Activated CD8-positive, alpha-beta memory T cell treated with anti-CD3 and anti-CD28 coated beads, Interleukin-2, amount 50 U/mL, for 4 hours (primary cell): ENCODE data around the gene INO80E.

Experiments used
- DNase-seq: peaks from one replicate; pipeline ENCODE4 v3.0.0-alpha.2; 2020

Gene INO80E

GRCh38 chr16:29975811-29976511 is 20.1 kb upstream of the INO80E start:
- no peak for DNase-seq

- no peak for DNase-seq
Observed at GRCh38 chr16:29977063-29977825, 18.8 kb upstream of the INO80E start.

- no peak for DNase-seq
Observed at GRCh38 chr16:29978081-29978480, 18.0 kb upstream of the INO80E start.

GRCh38 chr16:29978564-29979270 is 17.3 kb upstream of the INO80E start:
- no peak for DNase-seq

- DNase-seq = no peak
Observed at GRCh38 chr16:29982560-29983419, 13.3 kb upstream of the INO80E start.

GRCh38 chr16:29983420-29984136 is 12.5 kb upstream of the INO80E start:
- DNase-seq = no peak

- no peak for DNase-seq
Observed at GRCh38 chr16:29984137-29984763, 11.8 kb upstream of the INO80E start.

GRCh38 chr16:29984764-29985147 is 11.3 kb upstream of the INO80E start:
- no peak for DNase-seq

GRCh38 chr16:29985271-29985811 is 10.7 kb upstream of the INO80E start:
- no peak for DNase-seq

GRCh38 chr16:29986231-29986630 is 9.8 kb upstream of the INO80E start:
- no peak for DNase-seq

- no peak for DNase-seq
Observed at GRCh38 chr16:29986931-29987330, 9.1 kb upstream of the INO80E start.

- DNase-seq = no peak
Observed at GRCh38 chr16:29987371-29988085, 8.5 kb upstream of the INO80E start.

- no peak for DNase-seq
Observed at GRCh38 chr16:29988346-29989075, 7.5 kb upstream of the INO80E start.

GRCh38 chr16:29989111-29989858 is 6.8 kb upstream of the INO80E start:
- no peak for DNase-seq

GRCh38 chr16:29990034-29990433 is 6.0 kb upstream of the INO80E start:
- no peak for DNase-seq

GRCh38 chr16:29990883-29991570 is 5.0 kb upstream of the INO80E start:
- DNase-seq = no peak

- no peak for DNase-seq
Observed at GRCh38 chr16:29991571-29991904, 4.5 kb upstream of the INO80E start.

- DNase-seq = no peak
Observed at GRCh38 chr16:29992344-29992967, 3.6 kb upstream of the INO80E start.
